ENCODE results near the gene KIAA1671.

DNA sequence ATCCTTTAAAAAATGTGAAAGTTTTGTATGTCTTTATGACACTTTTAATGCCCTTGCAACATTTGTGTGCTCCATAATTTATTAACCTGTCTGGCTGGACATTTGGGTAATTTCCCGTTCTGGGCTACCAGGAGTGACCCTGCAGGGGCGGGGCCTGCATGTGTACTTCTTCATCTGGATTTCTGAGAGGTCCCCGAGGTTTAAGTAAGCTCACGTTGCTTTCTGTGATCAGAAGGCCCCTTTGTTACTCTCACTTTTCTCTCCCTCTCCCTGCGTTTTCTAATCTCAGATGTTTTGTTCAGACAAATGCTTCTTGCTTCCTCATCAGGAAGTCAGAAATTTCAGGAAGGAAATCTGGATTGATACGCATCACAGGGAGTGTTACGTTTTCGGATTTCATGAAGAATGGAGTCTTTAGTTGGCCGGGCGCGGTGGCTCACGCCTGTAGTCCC, 168.3 kb downstream of the KIAA1671 start:
- TF ChIP-seq CTCF (IDR thresholded peaks at IDR 0.05 in 8 of 11, conservative IDR thresholded peaks at IDR 0.05 in 3 of 11) = no peak
- TF ChIP-seq POLR2A (IDR thresholded peaks at IDR 0.05) = no peak

Data from spleen (tissue), 7 donors.